ENCODE data around the gene PHLDA2.

Gene PHLDA2

DNA sequence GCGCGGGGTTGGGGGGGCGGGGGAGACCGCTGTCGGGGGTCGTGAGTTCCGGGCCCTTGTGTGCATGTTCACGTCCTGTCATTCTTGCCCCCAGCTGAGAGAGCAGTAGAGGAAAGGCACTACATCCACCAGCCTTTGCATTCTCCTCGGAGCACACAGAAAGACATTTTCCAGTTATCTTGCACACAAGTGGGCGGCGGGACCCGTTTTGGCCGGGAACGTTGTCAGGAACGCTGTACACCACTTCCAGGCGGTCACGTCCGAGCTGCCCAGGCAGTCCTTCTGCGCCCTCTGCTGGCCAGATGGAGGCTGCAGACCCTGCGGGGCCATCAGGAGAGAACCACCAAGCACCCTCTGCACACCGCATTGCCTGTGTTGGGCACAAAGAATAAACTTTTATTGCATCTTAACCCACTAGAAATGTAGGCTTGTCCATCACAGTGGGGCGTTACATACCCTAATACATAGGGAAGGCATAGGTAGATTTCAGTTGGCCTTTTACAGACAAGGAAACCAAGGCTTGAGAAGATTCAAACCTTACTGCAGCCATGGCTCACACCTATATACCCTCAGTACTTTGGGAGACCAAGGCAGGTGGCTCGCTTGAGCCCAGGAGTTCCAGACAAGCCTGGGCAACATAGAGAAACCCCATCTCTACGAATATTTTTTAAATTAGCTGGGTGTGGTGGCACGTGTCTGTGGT lies 40.8 kb downstream of the PHLDA2 start:
- H3K4me3 ChIP-seq (ENCODE audit: low read length) = no peak overlapping the region
- H3K27ac ChIP-seq (ENCODE audit: low read length) = no peak overlapping the region
- no CpG with 5 or more reads among the region's 25 CpGs for WGBS (ENCODE audit: insufficient coverage, insufficient read length)
- no peaks in the 10 kb centered on the region for H3K9me3 ChIP-seq (ENCODE audit: control insufficient read depth, insufficient read depth, low read length)
- H3K36me3 ChIP-seq (ENCODE audit: control insufficient read depth, insufficient read depth, low read length) = no peaks in the 10 kb centered on the region
- H3K27me3 ChIP-seq (ENCODE audit: control insufficient read depth, insufficient read depth, low read length) = no peaks in the 10 kb centered on the region; the same call in 1 of the 2 replicates
- H3K4me1 ChIP-seq (ENCODE audit: control insufficient read depth, insufficient read depth, low read length) = peaks cover 11% of the 10 kb centered on the region
- peak; percentile 85 for DNase-seq (ENCODE audit: low read depth, low spot score)

DNA sequence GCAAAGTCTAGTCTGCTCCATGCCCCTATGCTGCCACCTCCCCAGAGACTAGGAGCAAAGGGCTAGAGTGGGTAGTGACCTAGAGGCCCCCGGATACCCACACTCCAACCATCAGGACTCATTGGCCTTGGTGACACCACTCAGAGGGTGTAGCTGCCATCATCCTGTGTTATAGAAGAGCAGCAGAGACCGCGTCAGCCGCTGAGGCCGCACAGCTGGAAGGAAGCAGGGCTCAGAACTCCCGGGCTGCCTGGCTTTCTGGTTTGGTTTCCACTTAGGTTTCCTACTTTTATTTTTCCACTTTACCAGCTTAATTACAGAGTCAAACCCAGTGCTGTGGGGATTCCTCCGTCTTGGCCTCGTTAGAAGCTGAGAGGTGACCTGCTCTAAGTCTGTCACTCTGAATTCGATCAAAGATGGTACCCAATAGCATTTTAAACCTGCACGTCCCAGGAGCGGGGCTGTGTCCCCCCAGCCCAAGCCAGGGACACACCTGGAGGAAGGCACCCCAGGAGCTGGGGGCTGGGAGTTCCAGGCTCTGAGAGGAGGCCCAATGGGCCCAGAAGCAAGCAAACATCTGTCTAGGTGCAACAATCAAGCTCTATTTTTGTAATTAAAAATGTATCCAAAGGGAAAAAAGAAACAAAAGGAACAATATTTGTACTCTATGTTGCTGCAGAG lies 41.6 kb downstream of the PHLDA2 start:
- H3K27ac ChIP-seq (ENCODE audit: low read length) = no peak overlapping the region
- peaks cover 5% of the 10 kb centered on the region; the same call in 1 of the 2 replicates for H3K27me3 ChIP-seq (ENCODE audit: control insufficient read depth, insufficient read depth, low read length)

DNA sequence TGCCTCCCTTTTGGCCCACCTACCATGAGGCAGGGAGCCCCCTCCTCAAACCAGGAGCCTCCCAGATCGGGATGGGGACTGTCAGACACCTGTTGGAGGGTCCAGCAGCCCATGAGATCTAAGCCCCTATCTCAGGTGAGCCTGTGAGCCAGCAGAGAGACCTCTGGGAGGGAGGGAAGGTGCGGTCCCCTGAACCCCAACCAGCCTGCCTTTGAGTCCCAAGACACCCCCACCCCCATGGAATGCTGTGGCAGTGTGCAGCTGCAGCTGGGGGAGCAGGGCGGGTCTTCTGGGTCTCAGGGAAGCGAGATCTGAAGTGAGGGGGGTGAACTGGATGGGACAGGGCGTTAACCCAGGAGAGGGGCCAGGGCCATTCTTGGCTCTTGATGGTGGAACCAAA lies 42.3 kb downstream of the PHLDA2 start:
- peaks cover 12% of the 10 kb centered on the region for H3K4me1 ChIP-seq (ENCODE audit: control insufficient read depth, insufficient read depth, low read length)
- no CpG with 5 or more reads among the region's 5 CpGs for WGBS (ENCODE audit: insufficient coverage, insufficient read length)

More for the DNA sequence above, 41.6 kb downstream of the PHLDA2 start:
- no peak for DNase-seq (ENCODE audit: low read depth, low spot score)
- no peaks in the 10 kb centered on the region for H3K9me3 ChIP-seq (ENCODE audit: control insufficient read depth, insufficient read depth, low read length)
- WGBS (ENCODE audit: insufficient coverage, insufficient read length) = no CpG with 5 or more reads among the region's 11 CpGs
- H3K36me3 ChIP-seq (ENCODE audit: control insufficient read depth, insufficient read depth, low read length) = no peaks in the 10 kb centered on the region
- H3K4me1 ChIP-seq (ENCODE audit: control insufficient read depth, insufficient read depth, low read length) = peaks cover 11% of the 10 kb centered on the region
- H3K4me3 ChIP-seq (ENCODE audit: low read length) = no peak overlapping the region

DNA sequence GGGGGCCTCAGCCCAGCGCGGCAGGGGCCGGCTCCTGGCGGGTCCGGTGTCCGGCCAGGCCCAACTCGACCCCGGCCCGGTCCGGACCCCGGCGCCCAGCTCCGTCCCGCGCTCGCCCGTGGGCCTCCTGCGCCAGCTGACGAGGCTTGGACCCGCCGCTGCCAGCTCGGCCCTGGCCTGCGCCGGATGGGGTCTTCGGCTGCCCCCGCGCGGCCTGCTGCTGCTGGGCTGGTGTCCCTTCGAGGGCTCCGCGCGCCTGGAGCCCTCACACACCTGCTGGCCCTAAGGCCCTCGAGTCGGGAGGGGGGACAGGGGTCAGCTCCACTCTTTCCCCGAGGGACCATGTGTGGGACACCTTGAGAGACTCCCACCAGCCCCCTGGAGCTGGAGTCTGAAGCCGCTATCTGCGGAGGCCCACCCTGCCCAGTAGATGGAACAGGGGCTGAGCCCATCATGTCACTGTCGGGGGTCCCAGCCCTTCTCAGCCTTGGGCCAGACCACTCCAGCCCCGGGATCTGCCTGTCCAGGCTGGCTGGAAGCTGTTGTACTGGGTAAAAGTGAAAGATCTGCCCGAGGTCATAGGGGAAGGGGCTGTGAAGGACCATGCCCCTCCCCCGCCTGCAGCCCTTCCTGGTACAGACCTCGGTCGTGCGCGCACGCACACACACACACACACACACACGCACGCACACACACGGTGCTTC lies 42.9 kb downstream of the PHLDA2 start:
- peaks cover 12% of the 10 kb centered on the region for H3K4me1 ChIP-seq (ENCODE audit: control insufficient read depth, insufficient read depth, low read length)
- DNase-seq (ENCODE audit: low read depth, low spot score) = no peak
- H3K4me3 ChIP-seq (ENCODE audit: low read length) = peak overlapping the region; percentile 21; the same call in 1 of the 2 replicates
- H3K36me3 ChIP-seq (ENCODE audit: control insufficient read depth, insufficient read depth, low read length) = no peaks in the 10 kb centered on the region
- H3K9me3 ChIP-seq (ENCODE audit: control insufficient read depth, insufficient read depth, low read length) = no peaks in the 10 kb centered on the region
- H3K27me3 ChIP-seq (ENCODE audit: control insufficient read depth, insufficient read depth, low read length) = peaks cover 6% of the 10 kb centered on the region; the same call in 1 of the 2 replicates
- no CpG with 5 or more reads among the region's 49 CpGs for whole genome bisulfite sequencing (ENCODE audit: insufficient coverage, insufficient read length)
- H3K27ac ChIP-seq (ENCODE audit: low read length) = no peak overlapping the region

More for the DNA sequence above, 42.3 kb downstream of the PHLDA2 start:
- no peak overlapping the region for H3K27ac ChIP-seq (ENCODE audit: low read length)
- no peak for DNase-seq (ENCODE audit: low read depth, low spot score)
- no peak overlapping the region for H3K4me3 ChIP-seq (ENCODE audit: low read length)
- H3K36me3 ChIP-seq (ENCODE audit: control insufficient read depth, insufficient read depth, low read length) = no peaks in the 10 kb centered on the region
- no peaks in the 10 kb centered on the region for H3K9me3 ChIP-seq (ENCODE audit: control insufficient read depth, insufficient read depth, low read length)
- H3K27me3 ChIP-seq (ENCODE audit: control insufficient read depth, insufficient read depth, low read length) = peaks cover 6% of the 10 kb centered on the region; the same call in 1 of the 2 replicates

DNA sequence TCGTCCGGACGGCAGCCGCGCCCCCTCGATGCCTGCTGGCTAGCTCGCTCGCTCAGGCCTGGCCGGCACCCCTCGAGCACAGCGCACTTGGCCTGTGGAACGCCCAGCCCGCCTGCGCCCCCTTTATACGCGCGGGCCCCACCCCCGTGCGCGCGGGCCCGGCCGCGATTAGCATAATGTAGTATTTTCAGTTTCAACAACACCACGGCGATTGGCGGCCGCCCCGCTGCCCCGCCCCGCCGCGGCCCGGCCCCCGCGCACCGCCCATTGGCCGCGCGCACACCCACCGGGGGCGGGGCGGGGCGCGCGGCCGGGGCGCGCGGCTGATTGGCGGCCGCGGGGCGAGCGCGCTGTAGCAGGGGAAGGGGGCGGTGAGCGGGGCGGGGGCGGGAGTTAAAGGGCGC lies 43.5 kb downstream of the PHLDA2 start, which contains the start of gene CDKN1C:
Gene CDKN1C (minus strand): TSS at position 98 of the 404 bp plus-strand sequence. CDS start 319 bp downstream, outside the sequence.
- peaks cover 7% of the 10 kb centered on the region; the same call in 1 of the 2 replicates for H3K27me3 ChIP-seq (ENCODE audit: control insufficient read depth, insufficient read depth, low read length)
- no peak for DNase-seq (ENCODE audit: low read depth, low spot score)
- H3K36me3 ChIP-seq (ENCODE audit: control insufficient read depth, insufficient read depth, low read length) = no peaks in the 10 kb centered on the region
- H3K9me3 ChIP-seq (ENCODE audit: control insufficient read depth, insufficient read depth, low read length) = no peaks in the 10 kb centered on the region
- no peak within 1 kb of the TSS for H3K27ac ChIP-seq (ENCODE audit: low read length)
- WGBS (ENCODE audit: insufficient coverage, insufficient read length) = no CpG with 5 or more reads among the region's 61 CpGs
- peak within 1 kb of the TSS; percentile 53 for H3K4me3 ChIP-seq (ENCODE audit: low read length)
- peaks cover 9% of the 10 kb centered on the region for H3K4me1 ChIP-seq (ENCODE audit: control insufficient read depth, insufficient read depth, low read length)

DNA sequence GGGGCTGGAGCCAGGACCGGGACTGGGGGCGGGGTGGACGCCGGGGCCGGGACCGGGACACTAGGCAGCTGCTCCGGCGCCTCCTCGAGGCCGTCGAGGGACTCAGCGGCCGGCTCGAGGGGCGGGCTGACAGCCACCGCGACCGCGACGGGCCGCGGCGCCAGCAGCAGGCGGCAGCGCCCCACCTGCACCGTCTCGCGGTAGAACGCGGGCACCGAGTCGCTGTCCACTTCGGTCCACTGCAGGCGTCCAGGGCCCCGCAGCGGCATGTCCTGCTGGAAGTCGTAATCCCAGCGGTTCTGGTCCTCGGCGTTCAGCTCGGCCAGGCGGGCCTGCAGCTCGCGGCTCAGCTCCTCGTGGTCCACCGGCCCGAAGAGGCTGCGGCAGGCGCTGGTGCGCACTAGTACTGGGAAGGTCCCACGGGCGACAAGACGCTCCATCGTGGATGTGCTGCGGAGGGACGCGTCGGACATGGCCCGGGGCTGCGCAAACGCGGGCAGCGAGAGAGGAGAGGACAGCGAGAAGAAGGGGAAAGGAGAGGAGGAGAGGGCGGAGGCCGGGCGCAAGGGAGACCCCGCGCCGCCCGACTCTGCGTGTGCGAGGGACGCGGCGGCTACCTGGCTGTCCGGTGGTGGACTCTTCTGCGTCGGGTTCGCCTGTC lies 44.1 kb downstream of the PHLDA2 start:
- WGBS (ENCODE audit: insufficient coverage, insufficient read length) = no CpG with 5 or more reads among the region's 80 CpGs
- Histone ChIP-seq H3K4me1 (ENCODE audit: control insufficient read depth, insufficient read depth, low read length) (peaks cover 7% of the 10 kb centered on the region), H3K4me3 (ENCODE audit: low read length) (peak overlapping the region; percentile 39), H3K27me3 (ENCODE audit: control insufficient read depth, insufficient read depth, low read length) (peaks cover 7% of the 10 kb centered on the region; the same call in 1 of the 2 replicates), H3K9me3 (ENCODE audit: control insufficient read depth, insufficient read depth, low read length) (no peaks in the 10 kb centered on the region), H3K27ac (ENCODE audit: low read length) (no peak overlapping the region), H3K36me3 (ENCODE audit: control insufficient read depth, insufficient read depth, low read length) (no peaks in the 10 kb centered on the region)
- no peak for DNase-seq (ENCODE audit: low read depth, low spot score)

DNA sequence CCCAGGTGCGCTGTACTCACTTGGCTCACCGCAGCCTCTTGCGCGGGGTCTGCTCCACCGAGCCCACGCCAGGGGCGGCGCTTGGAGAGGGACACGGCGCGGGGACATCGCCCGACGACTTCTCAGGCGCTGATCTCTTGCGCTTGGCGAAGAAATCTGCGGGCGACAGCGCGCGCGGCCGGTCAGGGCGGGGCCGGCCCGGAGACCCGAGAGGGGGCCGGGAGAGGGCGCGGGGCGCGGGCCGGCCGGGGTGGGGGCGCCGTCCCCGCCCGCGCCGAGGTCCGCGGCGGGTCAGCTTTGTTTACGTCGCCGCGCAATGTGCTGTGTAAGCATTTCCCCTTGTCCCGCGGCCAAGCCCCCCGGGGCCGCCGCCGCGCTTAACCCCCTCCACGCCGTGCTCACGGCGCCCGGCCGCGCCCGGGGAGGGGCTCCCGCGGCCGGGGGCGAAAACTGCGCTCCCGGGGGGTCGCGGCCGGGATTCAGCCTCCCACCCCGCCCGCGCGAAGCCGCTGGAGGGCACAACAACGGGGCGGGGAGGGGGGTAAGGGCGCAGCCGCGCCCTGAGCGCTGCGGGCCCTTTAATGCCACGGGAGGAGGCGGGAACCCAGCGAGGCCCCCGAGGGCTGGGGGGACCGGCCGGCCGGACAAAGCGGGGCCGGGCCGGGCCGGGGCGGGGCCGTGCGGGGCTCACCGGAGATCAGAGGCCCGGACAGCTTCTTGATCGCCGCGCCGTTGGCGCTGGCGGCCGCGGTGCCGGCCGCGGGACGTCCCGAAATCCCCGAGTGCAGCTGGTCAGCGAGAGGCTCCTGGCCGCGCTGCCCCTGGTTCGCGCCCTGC lies 45.0 kb downstream of the PHLDA2 start:
- no peaks in the 10 kb centered on the region for H3K9me3 ChIP-seq (ENCODE audit: control insufficient read depth, insufficient read depth, low read length)
- WGBS (ENCODE audit: insufficient coverage, insufficient read length) = no CpG with 5 or more reads among the region's 119 CpGs
- no peak for DNase-seq (ENCODE audit: low read depth, low spot score)
- no peaks in the 10 kb centered on the region for H3K36me3 ChIP-seq (ENCODE audit: control insufficient read depth, insufficient read depth, low read length)
- peak overlapping the region; percentile 53; the same call in 1 of the 2 replicates for H3K4me3 ChIP-seq (ENCODE audit: low read length)
- H3K27me3 ChIP-seq (ENCODE audit: control insufficient read depth, insufficient read depth, low read length) = peaks cover 7% of the 10 kb centered on the region; the same call in 1 of the 2 replicates
- no peak overlapping the region for H3K27ac ChIP-seq (ENCODE audit: low read length)
- H3K4me1 ChIP-seq (ENCODE audit: control insufficient read depth, insufficient read depth, low read length) = peaks cover 7% of the 10 kb centered on the region

DNA sequence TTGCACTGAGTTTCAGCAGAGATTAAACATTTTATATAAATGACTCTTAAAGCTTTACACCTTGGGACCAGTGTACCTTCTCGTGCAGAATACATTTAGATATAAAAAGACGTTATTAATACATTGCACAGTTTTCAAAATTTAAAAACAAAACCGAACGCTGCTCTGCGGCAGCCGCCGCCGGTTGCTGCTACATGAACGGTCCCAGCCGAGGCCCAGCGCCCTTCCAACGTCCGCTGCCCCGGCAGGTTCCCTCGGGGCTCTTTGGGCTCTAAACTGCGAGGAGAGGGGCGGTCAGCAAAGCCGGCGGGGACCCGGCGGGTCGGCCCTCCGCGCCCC lies 45.6 kb downstream of the PHLDA2 start:
- WGBS (ENCODE audit: insufficient coverage, insufficient read length) = no CpG with 5 or more reads among the region's 24 CpGs
- no peak overlapping the region for H3K27ac ChIP-seq (ENCODE audit: low read length)
- H3K36me3 ChIP-seq (ENCODE audit: control insufficient read depth, insufficient read depth, low read length) = no peaks in the 10 kb centered on the region
- H3K4me1 ChIP-seq (ENCODE audit: control insufficient read depth, insufficient read depth, low read length) = peaks cover 7% of the 10 kb centered on the region
- peak overlapping the region; percentile 53; the same call in 1 of the 2 replicates for H3K4me3 ChIP-seq (ENCODE audit: low read length)
- H3K9me3 ChIP-seq (ENCODE audit: control insufficient read depth, insufficient read depth, low read length) = no peaks in the 10 kb centered on the region
- H3K27me3 ChIP-seq (ENCODE audit: control insufficient read depth, insufficient read depth, low read length) = peaks cover 7% of the 10 kb centered on the region; the same call in 1 of the 2 replicates
- DNase-seq (ENCODE audit: low read depth, low spot score) = no peak

DNA sequence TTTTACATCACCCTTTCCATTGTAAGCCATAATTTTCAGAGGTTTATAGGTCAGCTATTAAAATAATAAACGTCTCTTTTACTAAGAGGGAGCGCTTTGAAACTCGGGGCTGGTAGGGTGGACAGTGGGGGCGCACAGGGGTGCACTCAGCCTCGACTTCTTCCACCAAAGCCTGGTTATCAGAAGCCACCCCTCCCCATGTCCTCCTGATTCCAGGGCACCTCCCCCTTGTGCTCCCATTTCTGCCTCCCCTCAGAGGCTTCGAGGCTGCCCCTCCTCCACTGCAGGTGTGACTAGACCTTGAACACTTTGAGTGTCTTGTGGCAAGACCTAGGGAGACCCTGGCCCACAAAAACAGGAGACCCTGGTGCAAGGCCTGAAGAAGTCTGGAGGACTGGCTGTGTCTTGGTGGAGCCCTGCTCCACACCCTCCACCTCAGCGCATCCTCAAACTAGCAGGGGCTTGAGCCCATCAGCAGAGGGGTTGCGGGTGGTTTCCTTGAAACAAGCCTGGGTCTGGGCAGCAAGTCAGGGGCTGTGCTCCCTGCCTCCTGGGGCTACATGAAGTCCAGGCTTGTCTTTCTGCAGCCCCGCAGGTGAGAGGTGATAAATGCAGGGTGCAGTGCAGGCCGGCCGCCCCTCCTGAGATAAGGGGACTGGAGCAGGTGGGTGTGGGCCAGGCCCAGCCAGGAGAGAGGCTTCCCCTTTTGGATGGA lies 46.7 kb downstream of the PHLDA2 start:
- Histone ChIP-seq H3K36me3 (ENCODE audit: control insufficient read depth, insufficient read depth, low read length) (no peaks in the 10 kb centered on the region), H3K4me3 (ENCODE audit: low read length) (no peak overlapping the region), H3K27me3 (ENCODE audit: control insufficient read depth, insufficient read depth, low read length) (peaks cover 7% of the 10 kb centered on the region; the same call in 1 of the 2 replicates), H3K27ac (ENCODE audit: low read length) (no peak overlapping the region), H3K9me3 (ENCODE audit: control insufficient read depth, insufficient read depth, low read length) (no peaks in the 10 kb centered on the region), H3K4me1 (ENCODE audit: control insufficient read depth, insufficient read depth, low read length) (peaks cover 7% of the 10 kb centered on the region)
- no peak for DNase-seq (ENCODE audit: low read depth, low spot score)
- no CpG with 5 or more reads among the region's 11 CpGs for WGBS (ENCODE audit: insufficient coverage, insufficient read length)

All from iPS DF 6.9 (cell line).